Raji (cell line): ENCODE data around the gene ATP5PO.

ENCODE experiments used
- POLR2A ChIP-seq: IDR thresholded peaks from 2 replicates; pipeline ENCODE4 v1.6.1; 2011; ENCODE audit warnings: low read depth, low read length, control low read depth; ENCODE audit not compliant: insufficient read depth

The ATP5PO gene

DNA sequence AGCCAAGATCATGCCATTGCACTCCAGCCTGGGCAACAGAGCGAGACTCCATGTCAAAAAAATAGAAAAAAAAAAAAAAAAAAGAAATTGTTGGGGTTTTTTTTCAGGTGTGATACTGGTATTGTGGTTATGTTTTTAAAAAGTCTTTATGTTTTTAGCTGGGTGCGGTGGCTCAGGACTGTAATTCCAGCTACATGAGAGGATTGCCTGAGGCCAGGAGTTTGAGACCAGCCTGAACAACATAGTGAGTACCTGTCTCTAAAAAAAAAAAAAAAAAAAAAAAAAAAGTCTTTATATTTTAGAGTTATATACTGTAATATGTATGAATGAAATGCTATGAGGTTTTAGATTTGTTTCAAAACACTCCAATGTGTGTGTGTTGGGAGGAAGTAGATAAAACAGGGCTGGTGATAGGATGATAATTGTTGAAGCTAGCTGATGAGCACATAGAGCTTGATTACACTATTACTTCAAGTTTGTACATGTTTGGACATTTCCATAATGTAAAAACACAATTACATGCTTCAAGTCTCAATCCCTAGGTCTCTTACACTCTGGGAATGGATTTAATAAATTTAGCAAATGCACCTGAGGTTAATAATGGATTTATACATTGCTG, 30.2 kb upstream of the ATP5PO start:
- no peak for TF ChIP-seq POLR2A

GRCh38 chr21:33944185-33944763, 28.7 kb upstream of the ATP5PO start:
- TF ChIP-seq POLR2A, result no peak

GRCh38 chr21:33943293-33943692, 27.7 kb upstream of the ATP5PO start:
- no peak for TF ChIP-seq POLR2A

- no peak for TF ChIP-seq POLR2A
Measured at GRCh38 chr21:33942426-33942825, 26.8 kb upstream of the ATP5PO start.

- no peak for TF ChIP-seq POLR2A
Measured at GRCh38 chr21:33940881-33941245, 25.3 kb upstream of the ATP5PO start.

- no peak for TF ChIP-seq POLR2A
Measured at GRCh38 chr21:33940164-33940880, 24.7 kb upstream of the ATP5PO start.

GRCh38 chr21:33939226-33939625, 23.6 kb upstream of the ATP5PO start:
- no peak for TF ChIP-seq POLR2A

DNA sequence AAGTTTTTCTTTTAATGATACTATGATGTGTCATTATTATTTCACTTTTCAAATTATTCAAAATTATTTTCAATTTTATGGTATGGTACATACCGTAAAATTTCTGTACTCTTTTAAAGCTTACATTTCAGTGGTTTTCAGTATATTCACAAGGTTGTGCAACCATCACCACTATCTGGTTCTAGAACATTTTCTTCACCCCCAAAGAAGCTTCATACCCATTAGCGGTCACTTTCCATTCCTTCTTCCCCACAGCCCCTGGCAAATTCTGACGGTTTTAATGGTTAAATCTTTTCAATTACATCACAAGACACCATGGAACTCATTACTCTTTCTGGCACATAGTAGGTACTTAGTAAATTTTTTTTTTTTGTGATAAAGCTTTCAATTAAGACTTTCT, 22.8 kb upstream of the ATP5PO start:
- TF ChIP-seq POLR2A, result no peak

DNA sequence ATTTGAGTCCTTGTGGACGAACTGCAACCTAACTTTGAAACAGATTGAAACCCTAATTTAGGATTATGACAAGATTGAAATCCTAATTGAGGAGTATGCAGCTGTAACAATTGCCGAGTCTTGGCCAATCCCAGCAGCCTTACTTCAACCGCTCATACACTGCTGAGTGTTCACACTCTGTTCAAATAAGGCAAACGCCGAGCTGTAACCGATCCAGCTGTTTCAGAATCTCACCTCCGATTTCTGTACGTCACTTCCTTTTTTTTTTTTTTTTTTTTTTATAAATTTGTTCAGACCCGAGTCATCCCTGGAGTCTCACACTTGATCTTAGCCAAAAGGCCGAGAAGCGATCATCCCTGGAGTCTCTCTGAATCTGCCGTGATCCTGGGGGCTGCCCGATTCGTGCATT, 22.3 kb upstream of the ATP5PO start:
- TF ChIP-seq POLR2A, result no peak

DNA sequence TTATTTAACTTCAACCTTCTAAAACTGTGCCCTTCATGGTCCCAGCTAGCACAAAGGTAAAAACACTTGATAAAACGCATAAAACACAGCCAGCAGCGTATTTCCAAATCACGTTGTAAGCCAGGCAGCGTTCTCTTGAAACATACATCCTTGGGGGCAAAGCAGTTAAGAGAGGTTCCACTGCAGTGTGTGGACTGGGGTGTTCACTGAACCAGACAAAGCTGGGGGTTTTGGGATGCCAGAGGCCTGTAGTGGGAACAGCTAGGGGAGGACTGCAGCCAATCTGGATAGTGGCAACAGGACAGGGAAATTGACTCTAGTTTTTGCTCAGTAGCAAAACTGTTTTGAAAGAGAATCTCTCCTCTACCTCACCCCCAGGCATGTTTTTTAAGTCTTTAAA, 21.5 kb upstream of the ATP5PO start:
- no peak for TF ChIP-seq POLR2A

DNA sequence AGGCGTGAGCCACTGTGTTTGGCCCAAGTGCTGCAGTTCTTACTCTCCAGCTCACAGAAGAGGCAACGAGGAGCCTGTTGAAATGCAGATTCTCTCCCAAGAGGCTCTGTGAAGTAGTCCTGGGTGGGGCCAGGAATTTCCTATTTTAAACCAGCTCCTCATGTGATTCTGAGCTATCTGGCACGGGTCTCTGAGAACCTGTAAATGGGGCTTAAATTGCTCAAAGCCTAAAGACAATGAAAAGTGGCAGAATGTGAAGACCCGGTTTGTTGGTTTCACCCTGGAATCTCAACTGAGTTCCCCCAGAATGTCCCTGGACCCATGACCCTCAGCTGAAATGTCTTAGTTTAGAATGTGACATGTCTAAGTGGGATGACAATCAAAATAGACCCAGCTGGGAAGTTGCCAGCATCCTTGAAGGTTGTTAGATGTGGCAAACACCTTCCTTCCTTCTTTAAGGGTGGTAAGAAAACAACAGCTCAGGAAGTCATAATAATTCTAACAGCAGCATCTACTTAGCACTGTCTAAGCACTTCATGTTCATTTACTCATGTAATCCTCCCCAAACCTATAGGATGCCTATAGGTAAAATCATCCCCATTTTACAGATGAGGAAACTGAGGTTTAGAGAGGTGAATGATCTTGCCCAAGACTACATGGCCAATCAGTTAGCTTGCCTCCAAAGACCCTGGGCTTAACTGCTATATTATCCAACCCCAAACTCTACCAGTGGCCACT, 20.9 kb upstream of the ATP5PO start:
- TF ChIP-seq POLR2A, result no peak

DNA sequence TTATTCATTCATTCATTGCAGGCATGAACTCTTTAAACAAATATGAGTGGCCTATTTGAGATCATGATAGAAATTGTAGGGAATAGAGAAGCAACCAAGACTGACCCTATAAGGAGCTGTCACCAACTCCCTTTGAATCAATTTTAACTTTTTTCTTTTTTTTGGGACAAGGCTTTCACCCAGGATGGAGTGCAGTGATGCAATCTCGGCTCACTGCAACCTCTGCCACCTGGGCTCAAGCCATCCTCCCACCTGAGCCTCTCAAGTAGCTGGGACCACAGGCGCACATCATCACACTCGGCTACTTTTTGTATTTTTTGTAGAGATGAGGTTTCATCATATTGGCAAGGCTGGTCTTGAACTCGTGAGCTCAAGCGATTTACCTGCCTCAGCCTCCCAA, 17.1 kb upstream of the ATP5PO start:
- no peak for TF ChIP-seq POLR2A

DNA sequence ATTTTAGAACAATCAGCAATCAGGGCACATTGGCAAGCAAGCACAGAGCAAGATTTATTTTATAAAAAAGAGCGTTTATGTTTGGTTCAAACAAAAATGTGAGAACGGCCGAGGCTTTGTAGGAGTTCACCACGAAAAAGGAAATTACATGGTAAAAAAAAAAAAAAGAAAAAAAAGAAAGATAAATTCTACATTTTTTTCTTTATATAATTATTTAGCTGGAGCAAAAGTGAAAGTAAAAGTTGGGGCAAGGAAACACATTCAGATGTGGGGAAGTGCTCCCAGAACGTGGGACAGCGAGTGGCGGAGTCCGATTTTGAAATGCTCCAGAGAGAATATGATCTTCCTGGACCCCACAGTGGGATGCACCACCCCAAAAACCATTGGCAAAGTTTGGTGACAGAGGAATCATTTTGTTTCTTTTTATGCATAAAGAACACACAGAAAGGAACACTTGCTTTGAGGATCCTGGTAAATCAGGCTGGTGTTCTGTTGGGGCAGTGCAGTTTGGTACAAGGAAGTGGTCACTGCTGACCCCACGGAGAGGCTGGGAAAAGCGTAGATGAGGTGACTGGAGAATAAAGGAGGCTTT, 16.3 kb upstream of the ATP5PO start:
- TF ChIP-seq POLR2A, result no peak

- TF ChIP-seq POLR2A, result no peak
Measured at GRCh38 chr21:33924766-33925100, 9.1 kb upstream of the ATP5PO start.

DNA sequence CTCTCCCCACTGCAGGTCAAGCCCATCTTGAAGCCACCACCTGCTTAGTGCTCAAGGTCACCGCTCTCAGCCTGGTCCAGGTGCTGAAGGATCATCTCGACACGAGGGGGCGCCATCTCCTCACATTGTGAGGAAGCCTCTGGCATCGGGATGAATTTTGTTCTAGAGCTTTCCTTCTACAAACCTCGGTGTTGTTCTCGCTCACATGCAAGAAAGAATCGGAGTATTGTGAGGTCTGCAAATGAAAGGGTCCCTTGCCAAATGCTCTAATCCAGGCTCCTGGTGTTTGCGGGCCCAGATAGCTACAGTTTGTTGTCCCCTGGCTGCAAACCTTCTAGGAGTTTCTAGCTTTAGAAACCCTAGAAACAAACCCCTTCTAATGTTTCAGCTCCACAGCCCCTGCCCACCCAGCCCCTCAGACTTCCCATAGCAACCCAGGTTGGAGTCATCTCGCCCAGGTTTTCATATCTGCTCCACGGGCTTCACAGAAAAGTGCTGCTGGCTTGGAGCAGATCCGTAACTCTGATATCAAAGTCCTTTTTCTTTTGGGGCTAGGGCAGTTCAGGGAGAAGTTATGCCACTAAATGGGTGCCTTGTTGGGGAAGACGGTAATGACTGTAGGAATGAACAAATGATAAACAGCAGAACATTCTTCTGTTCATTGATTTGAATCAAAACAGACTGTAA, 8.6 kb upstream of the ATP5PO start:
- no peak for TF ChIP-seq POLR2A
